HG03439 (cell line): ENCODE data around the gene POFUT2.
"Not testable (repeated sequence)": the region's sequence is repeated elsewhere in the genome, so short reads cannot be mapped to it uniquely, and the experiment has no call there.

Experiments
- ATAC-seq: cut with Tn5 transposase; IDR thresholded peaks from one replicate; pipeline ENCODE4 v1.9.1; 2021; ENCODE audit warnings: mild to moderate bottlenecking, moderate library complexity; ENCODE audit not compliant: unreplicated experiment

Gene POFUT2

DNA sequence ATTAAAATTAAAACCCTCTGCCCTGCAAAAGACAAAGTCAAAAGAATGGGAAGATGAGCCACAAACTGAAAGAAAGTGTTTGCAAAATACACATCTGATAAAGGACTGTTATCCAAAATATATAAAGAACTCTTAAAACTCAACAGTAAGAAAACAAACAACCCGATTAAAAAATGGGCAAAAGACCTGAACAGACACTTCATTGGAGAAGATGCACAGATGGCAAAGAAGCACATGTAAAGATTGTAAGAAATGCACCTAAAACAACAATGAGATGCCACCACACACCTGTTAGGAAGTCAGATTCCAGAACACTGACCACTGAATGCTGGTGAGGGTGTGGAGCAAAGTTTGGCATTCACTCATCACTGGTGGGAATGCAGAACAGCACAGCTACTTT, 24.6 kb upstream of the POFUT2 start:
- no peak for ATAC-seq

DNA sequence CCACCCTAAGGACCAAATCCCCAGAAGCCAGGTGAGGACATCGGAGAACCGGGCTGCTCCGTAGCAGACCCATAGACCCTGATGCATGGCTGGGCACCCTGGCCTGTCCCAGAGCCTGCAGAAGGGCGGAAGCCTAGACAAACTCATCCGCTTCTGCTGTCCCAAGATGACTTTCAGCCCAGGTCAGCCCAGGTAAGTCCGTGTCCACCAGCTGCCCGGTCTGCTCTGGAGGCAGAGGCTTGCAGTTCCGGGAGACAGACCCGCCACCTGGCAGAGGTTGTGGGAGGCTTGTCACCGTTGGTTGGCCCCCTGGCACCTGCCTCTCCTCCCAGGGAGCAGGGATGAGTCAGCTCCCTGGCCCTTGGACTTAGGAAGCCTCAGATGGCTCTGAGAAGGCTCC, 22.8 kb upstream of the POFUT2 start:
- no peak for ATAC-seq

DNA sequence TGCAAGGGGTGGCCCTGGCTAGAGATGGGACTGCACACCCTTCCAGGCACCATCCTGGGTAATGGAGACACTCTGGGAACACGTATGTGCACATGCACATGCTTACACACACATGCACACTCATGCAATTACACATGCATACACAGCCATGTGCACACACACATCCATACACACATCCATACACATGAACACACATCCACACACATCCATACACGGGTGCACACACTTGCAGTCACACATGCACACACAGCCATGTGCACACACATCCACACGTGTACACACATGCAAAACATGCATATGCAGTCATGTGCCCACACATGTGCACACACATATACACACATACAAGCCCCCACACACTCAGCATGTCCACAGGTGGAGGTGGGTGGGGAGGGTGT, 22.3 kb upstream of the POFUT2 start:
- ATAC-seq: no peak

DNA sequence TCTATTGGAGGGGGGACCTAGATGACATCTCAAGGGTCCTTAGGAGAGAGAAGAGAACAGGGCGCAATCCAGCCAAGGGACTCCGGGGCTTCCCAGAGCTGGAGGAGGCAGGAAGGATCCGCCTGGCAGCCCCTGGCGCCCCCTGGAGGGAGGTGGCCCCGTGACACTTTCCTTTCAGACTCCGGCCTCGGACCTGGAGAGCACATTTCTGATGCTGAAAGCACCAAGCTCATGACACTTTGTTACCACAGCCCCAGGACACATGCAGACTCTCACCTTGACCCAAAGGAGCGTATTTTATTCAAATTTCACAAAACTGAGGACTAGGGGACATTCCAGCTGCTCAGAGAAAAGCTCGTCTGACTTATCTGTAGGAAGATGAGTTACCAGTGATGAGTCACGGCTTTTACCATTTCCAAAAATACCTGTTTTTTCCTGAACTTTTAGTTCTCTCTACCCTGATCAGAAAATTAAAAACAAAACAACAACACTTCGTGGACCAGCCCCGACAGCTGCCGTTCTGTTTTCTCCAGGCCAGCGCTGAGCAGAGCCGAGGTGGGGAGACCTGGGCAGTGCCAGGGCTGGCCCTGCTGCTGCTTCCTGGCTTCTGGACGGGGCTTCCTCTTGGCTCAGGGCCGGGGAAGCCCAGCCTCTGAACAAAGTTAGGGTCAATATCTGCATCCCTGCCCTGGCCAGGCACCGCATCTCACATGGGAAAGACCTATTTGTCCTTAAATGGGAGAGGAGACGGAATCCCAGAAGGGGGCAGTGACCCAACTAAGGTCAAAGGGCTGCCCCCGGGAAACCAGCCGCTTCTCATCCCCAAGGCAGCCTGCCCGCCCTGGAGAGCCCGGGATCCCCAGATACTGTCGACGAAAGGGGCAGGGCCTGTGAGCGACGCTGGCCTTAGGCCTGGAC, 21.6 kb upstream of the POFUT2 start:
- no peak for ATAC-seq

DNA sequence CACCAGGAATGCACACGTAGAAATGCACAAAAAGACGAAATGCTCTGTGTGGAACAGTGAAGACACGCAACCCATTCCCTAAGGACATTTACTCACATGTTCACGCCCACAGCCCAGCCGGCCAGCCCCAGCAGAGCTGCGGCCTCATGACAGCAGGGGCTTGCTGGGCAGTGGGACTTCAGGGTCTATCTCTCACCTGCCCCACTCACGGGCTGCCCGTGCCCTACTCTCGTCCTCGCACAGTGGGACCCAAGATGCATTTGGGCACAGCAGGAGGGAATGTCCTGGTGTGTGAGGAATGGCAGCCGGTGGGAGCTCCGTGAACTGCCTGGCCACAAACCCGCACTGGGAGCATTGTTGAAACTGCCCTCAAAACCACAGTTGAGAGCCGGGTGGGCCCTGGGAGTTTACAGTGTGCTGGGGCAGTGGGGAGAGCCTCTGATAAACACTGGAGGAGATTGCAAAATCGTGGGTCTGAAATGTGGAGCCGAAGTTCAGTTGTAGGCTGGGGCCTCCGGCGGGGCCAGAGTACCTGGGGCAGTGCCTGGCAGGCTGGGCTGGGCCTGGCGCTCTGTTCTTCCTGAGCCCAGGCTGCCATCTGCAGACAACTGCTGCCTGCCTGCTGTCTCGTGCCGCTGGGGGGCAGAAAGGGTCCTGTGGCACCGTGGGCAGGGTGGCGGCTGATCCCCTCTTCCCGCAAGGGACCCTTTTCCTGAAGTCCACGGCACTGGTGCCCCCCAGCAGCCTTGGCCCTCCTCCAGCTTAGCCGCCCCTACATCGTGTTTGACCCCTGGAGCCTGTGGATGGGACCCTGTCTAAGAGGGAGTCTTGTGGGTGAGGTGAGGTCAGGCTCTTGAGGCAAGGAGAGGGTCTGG, 20.7 kb upstream of the POFUT2 start:
- no peak for ATAC-seq

DNA sequence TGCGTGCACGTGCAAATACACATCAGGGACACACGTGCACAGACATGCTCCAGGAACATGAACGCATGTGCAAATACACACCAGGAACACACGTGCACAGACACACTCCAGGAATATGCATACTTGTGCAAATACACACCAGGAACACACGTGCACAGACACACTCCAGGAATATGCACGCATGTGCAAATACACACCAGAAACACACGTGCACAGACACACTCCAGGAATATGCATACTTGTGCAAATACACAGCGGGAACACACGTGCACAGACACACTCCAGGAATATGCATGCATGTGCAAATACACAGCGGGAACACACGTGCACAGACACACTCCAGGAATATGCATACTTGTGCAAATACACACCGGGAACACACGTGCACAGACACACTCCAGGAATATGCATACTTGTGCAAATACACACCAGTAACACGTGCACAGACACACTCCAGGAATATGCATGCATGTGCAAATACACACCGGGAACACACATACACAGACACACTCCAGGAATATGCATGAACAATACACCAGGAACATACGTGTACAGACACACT, 20.0 kb upstream of the POFUT2 start:
- not testable (repeated sequence) for ATAC-seq

DNA sequence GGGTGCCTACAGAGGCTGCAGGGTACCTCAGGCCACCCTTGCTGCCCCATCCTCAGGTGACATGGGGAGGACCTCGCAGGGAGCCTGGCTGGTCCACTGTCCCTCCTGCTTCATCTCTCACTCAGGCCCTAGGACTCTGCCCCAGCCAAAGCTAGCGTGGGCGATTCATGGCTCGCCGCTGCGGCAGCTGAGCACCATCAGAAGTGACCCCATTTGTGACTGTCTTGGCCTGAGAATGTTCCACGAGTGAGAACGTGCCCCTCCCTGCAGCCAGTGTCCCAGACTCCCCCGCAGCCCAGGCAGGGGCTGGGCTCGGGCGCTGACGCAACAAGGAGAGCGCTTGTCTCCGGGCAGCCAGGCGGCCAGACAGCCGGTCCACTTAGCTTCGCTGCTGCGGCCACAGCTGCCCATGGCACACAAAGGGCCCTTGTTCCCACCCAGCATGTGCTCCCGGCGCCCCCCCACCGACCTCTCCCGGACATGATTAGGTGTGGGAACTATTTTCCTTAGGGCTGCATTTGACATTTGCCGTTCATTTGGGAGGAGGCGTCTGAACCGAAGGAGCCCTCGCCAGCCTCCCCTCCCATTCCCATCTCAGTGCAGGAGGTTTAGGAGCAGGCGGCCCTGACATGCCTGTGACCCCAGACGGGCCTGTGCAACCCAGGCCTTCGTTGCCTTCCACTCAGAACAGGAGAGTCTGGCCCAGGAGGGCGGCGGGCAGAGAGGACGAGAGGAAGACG, 19.3 kb upstream of the POFUT2 start:
- no peak for ATAC-seq

DNA sequence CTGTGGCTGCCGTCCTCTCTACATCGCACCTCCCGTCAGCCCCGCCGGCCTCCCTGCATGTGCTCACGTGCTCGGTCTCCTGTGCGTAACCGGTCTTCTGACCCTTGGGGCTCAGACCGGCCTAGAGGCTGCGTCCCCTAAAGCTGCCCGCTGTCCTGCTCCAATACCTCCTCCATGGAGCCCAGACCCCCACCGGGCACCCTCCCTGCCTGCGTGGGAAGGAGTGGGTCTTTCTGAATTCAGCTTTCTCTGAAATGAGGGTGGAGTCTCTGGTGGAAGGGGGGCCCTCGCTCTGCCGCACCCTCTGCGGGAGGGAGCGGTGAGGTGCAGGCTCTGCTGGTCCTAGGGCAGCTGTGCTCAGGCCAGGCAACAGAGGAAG, 18.7 kb upstream of the POFUT2 start:
- no peak for ATAC-seq

DNA sequence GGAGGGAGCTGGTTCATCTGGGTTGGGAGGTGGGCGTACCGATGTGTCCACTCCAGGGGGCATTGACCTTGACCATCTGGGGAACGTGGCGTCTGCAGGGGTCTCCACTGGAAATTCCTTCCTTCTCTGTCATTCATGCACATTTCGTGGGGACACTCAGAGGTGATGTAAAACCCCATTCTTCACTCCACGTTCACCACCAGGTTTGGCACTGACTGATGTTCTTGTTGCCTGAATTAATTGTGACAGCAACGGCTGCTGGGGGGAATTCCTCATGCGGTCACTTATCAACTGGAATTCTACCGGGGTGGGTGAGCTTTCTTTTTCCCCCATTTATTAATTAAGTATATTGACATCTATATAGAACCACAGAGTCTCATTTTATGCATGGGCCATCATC, 18.1 kb upstream of the POFUT2 start:
- no peak for ATAC-seq

DNA sequence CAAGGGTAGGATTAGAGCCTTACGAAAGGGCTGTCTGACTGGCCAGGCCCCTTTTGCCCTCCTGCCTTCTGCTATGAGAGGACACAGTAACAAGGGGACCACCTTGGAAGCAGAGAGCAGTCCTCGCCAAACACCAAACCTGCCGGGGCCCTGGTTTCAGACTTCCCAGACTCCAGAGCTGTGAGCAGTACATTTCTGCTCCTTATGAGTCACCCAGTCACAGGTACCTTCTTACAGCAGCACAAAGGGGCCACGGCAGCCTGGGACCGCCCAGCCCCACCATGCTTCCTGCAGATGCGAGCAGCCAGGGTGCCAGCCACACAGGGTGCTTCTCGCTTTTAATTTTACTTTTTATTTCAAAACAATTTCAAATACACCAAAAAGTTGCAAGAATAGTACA, 17.2 kb upstream of the POFUT2 start:
- ATAC-seq: no peak

DNA sequence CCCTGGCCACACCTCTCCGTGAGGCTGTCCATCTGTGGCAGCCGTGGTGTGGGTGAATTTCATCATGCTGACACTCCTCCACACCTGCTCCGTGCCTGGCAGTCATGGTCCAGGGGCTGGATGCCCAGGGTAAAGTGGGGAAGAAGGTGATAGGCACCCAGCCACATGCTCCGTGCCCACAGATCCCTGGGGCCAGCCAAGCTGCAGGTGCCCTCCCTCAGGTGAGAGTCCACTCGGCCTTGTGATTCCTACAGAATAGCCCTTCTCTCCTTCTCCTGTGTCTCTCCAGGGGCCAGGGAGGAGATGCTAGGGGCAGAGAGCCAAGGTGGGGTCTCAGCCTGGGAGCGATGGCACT, 16.8 kb upstream of the POFUT2 start:
- ATAC-seq: no peak

DNA sequence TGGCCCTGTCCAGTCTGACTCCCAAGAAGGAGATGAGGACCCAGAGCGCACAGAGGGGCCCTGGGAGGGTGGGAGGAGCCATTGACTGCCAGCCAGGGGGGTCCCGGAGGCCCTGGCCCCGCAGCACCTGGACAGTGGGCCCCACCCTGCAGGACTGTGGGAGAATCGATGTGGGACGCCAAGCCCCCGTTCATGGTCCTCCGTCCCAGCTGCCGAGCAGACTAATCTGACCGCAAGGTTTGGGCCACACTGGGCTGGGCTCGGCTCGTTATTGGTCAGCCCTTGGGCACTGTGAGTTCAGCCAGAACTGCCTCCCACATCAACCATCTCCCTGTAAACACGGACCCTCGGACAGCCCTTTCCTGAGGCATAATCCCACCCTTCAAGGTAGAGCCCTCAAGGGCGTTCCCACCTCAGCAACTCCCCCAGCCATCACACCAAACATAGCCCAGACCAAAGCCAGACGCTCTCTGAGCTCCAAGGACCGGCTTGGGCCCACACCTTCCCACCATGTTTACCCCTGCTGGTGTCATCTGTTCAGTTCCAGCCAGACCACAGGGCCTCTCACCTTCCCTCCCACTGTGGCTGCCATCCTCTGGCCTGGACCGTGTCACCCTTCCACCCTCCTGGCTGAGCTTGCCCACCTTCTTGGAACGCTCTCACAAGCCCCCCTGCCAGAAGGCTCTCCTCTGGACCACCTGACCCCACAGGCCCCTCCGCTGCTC, 16.2 kb upstream of the POFUT2 start:
- ATAC-seq: no peak

DNA sequence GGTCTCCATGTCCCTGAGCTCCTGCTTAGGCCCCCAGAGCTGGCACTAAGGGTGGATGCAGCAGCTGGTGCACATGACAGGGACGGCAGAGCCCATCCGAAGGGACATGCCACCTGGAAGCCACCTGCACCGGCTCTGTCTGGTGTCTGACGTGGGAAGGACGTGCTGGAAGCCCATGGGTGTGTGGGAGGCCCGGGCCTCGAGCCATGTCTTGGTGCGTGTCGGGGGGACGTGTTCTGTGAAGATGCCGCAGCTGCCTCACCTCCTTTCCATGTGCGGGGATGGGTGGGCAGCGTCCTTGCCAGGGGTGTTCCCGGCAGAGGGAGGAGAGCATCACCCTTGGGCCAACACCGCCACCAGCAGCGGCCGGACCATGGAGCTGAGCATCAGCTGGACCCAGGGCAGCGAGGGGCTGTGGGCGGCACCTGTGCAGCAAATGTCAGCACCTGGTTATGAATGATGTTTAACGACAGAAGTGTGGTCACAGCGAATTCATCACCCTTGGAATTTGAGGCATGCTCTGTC, 15.5 kb upstream of the POFUT2 start:
- no peak for ATAC-seq

DNA sequence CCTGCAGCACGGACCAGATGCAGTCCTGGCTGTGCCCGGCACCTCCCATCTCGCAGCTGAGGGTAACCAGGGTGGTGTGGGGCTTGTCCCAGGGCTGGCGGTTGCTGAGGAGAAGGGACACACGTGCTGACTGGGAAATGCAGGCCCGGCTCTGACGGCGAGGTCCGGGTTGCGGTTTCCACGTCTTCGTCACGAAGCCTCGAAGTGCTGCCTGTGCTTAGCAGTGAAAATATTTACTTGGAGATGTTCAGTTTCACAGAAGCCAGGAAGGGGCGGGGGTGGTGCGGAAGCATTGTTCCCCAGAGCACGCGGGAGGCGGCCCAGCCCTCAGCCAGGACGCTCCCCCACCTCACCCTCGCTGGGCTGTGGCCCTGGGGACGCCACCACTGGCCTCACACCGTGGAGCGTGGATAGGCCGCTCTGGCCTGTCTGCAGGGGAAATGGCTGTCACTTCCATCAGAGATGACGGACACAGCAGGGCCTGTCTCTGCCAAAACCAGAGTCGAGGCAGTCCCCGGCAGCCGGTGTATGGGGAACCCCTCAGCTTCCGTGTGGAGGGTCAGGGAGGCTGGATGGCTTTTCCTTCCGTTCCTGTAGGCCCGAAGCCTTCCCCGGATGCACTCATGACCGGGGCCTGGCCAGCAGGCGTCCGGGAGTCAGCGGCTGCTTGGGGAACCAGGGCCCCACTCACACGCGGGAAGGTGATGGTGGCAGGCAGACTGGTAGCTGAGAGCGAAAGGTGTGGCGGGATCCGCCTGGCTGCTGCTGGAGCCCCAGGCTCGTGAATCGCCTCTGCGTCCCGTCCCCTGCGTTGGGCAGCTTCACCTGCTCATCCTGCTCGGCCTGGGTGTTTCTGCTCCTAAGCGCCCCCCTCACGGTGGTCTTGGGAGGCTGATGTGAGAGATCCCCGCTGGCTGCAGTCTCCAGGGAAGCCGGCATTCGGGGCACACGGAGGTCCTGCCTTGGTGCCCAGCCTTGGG, 14.7 kb upstream of the POFUT2 start:
- ATAC-seq: no peak

DNA sequence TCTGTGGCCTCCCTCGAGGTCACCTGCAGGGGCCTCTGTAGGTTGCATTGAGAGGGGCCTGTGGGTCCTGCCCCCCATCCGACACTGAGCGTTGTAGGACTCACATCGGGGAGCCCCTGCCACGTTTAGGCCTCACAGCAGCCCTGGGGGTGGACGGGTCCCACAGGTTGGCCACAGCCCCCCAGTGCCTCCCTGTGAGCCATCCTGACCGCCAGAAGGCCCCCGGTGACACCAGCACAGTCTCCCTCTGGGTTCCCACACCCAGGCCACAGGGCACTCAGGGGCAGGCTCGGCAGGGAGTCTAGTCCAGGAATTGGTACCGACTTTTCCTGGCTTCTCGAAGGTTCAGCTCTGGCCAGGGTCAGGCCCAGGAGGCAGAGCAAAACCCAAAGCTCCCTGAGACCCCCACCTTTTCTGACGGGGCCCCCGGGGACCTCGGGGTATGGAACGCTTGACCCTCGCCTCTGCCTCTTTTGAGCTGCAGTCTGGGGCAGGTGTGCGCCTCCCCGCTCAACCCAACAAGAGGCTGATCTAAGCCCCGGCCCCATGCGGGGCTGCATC, 13.9 kb upstream of the POFUT2 start:
- no peak for ATAC-seq

DNA sequence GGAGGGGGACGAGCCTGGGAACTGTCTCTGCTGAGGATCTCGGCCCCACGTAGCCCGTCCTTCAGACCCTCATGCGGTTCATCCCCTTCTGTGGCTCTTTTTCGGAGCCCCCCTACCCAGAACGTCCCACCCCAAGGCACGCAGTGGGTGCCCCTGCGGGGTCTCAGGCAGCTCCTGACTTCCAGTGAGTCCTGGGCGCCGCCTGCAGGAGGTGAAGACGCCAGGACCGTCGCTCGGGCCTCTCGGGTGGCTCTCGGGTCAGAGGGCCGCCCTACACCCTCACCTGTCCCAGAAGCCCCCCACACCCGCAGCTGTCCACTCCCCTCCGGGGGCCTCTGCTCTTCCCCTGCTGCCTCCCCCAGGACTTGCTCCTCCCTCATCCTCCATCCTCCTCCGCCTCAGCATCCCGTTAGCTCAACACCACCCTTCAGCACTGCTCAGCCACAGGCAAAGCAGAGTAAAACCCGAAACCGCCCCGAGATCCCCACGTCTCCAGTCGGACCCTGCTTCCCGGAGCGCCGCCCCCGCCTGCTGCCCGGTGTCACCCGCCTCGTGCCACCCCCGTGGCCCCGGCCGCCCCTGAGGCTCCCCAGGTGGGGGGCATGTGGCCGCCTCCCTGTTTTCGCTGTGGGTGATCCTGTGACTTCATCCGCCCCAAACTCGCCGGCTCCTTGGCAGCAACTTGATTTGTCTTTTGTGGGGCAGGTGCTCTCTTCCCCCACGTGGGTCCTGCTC, 13.3 kb upstream of the POFUT2 start:
- no peak for ATAC-seq

DNA sequence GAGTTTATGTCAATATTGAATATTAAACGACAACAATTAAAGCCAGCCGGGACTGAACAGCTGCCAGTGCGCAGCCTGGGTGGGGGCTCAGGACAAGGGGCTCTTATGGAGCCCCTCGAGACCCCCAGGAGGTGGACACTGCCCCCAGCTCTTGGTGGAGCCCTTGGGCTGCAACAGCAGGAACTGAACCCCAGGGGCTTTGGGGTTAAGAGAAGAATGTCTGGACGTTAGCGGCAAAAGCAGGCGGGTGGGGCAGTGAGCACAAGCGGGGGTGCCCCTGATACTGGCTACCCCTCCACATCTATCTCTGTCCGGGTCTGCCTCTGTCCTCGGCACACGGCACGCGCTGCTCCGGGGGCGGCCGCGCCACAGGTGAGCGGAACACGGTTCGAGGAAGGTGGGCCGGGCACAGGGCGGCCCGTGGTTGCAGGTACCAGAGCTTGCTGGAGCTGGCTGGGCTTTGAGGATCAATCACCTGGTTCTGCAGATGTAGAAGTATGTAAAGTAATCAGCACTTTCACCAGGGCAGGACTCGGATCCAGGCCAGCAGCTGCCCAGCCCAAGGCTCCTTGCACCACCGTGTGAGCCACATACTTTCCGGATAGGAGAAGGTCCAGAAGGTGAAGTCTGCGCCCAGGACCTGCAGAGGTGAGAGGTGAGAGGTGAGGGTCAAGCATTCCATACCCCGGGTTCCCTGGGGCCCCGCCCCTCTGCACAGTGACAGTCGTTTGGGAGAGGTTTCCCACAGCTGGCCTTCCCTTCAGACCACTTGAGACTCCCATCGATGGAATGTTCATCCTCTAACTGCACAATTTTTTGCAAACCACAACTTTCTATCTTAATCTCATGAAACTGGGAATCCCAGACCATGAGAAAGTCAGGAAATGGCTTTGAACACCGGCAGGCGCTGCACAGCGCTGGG, 12.4 kb upstream of the POFUT2 start:
- no peak for ATAC-seq
